AG10803 (cell line): ENCODE measurements around the gene MAN1C1.

Experiments
- DNase-seq: peaks from one replicate; pipeline ENCODE4 v3.0.0; 2010; ENCODE audit warnings: low read depth
- H3K4me3 ChIP-seq: 2 replicates; pipeline ENCODE4 v1.5.1; 2011; ENCODE audit warnings: mild to moderate bottlenecking, low read length, control low read depth
- CTCF ChIP-seq: conservative IDR thresholded peaks from 2 replicates; pipeline ENCODE4 v1.5.1; 2011; ENCODE audit warnings: mild to moderate bottlenecking, low read length, control low read depth, inconsistent platforms

MAN1C1 gene

GRCh38 chr1:25758466-25759070 lies 142.0 kb downstream of the MAN1C1 start:
- no peak for DNase-seq
- TF ChIP-seq CTCF = no peak
- H3K4me3 ChIP-seq = no peak overlapping the region

- no peak for TF ChIP-seq CTCF
- no peak overlapping the region for H3K4me3 ChIP-seq
- no peak for DNase-seq
Observed at GRCh38 chr1:25760122-25760719, 143.6 kb downstream of the MAN1C1 start.

GRCh38 chr1:25760871-25761270 lies 144.3 kb downstream of the MAN1C1 start:
- TF ChIP-seq CTCF = no peak
- no peak for DNase-seq

GRCh38 chr1:25763493-25763892 lies 146.9 kb downstream of the MAN1C1 start:
- H3K4me3 ChIP-seq = no peak overlapping the region
- DNase-seq = no peak
- no peak for TF ChIP-seq CTCF

More at GRCh38 chr1:25760871-25761270, 144.3 kb downstream of the MAN1C1 start:
- no peak overlapping the region for H3K4me3 ChIP-seq

- no peak overlapping the region for H3K4me3 ChIP-seq
- no peak for DNase-seq
Observed at GRCh38 chr1:25765136-25765922, 148.7 kb downstream of the MAN1C1 start.

GRCh38 chr1:25765923-25766589 lies 149.5 kb downstream of the MAN1C1 start:
- TF ChIP-seq CTCF = no peak
- DNase-seq = no peak
- no peak overlapping the region for H3K4me3 ChIP-seq

More at GRCh38 chr1:25765136-25765922, 148.7 kb downstream of the MAN1C1 start:
- TF ChIP-seq CTCF = no peak
